ENCODE measurements around the gene GPHN.

DNA sequence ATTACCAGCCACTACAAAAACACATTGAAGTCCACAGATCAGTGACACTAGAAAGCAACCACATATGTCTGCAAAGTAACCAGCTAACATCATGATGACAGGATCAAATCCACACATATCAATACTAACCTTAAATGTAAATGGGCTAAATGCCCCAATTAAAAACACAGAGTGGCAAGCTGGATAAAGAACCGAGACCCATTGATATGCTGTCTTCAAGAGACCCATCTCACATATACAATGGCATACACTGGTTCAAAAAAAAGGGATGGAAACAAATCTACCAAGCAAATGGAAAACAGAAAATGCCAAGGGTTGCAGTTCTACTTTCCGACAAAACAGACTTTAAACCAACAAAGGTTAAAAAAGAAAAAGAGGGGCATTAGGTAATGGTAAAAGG is 307.7 kb downstream of the GPHN start:
- no peak for TF ChIP-seq RAD21 (IDR thresholded peaks at IDR 0.05; ENCODE audit: low read depth)
- no peak for TF ChIP-seq TAF1 (IDR thresholded peaks at IDR 0.05; ENCODE audit: low read depth)
- TF ChIP-seq CREB1 (IDR thresholded peaks at IDR 0.05; ENCODE audit: low read depth), result no peak
- no peak for TF ChIP-seq YY1 (IDR thresholded peaks at IDR 0.05; ENCODE audit: low read depth)
- no peak for TF ChIP-seq CEBPB (IDR thresholded peaks at IDR 0.05)
- no peak for TF ChIP-seq TEAD4 (IDR thresholded peaks at IDR 0.05)
- TF ChIP-seq EP300 (IDR thresholded peaks at IDR 0.05; ENCODE audit: borderline replicate concordance), result no peak
- TF ChIP-seq REST (IDR thresholded peaks at IDR 0.05; ENCODE audit: low read depth), result no peak
- no peak for TF ChIP-seq FOXM1 (IDR thresholded peaks at IDR 0.05; ENCODE audit: borderline replicate concordance, low read depth)
- no peak for TF ChIP-seq MAX (IDR thresholded peaks at IDR 0.05)
- no peak for TF ChIP-seq EGR1 (IDR thresholded peaks at IDR 0.05)
- TF ChIP-seq, protein P1, sequence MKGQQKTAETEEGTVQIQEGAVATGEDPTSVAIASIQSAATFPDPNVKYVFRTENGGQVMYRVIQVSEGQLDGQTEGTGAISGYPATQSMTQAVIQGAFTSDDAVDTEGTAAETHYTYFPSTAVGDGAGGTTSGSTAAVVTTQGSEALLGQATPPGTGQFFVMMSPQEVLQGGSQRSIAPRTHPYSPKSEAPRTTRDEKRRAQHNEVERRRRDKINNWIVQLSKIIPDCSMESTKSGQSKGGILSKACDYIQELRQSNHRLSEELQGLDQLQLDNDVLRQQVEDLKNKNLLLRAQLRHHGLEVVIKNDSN (IDR thresholded peaks at IDR 0.05), result no peak
- TF ChIP-seq NFIC (IDR thresholded peaks at IDR 0.05), result no peak

Measured in Ishikawa (cell line).